Large intestine (tissue), 3 donors: ENCODE measurements around the gene HTR3A. TPM values are rescaled to one million over a fixed set of nuclear protein-coding genes. Genes with fewer than 3 reads are reported as not detected.

ENCODE experiments used
- DNase-seq, 2 donors: peaks; one replicate each; pipeline versions ENCODE4 v3.0.0 to v3.0.0-alpha.2; 2013
- H3K27ac ChIP-seq: one replicate; pipeline ENCODE4 v1.5.1; 2013; ENCODE audit warnings: low read length
- H3K27me3 ChIP-seq: 2 replicates; pipeline ENCODE4 v1.6.1; 2013; ENCODE audit warnings: low read length; ENCODE audit not compliant: control insufficient read depth, insufficient read depth
- H3K36me3 ChIP-seq: 2 replicates; pipeline ENCODE4 v1.6.1; 2013; ENCODE audit warnings: low read length; ENCODE audit not compliant: control insufficient read depth, insufficient read depth
- H3K4me1 ChIP-seq: one replicate; pipeline ENCODE4 v1.6.1; 2013; ENCODE audit warnings: low read length; ENCODE audit not compliant: control insufficient read depth, insufficient read depth
- H3K4me3 ChIP-seq: one replicate; pipeline ENCODE4 v1.5.1; 2013; ENCODE audit warnings: low read length
- H3K9me3 ChIP-seq: one replicate; pipeline ENCODE4 v1.6.1; 2013; ENCODE audit warnings: mild to moderate bottlenecking, low read depth, low read length, moderate library complexity; ENCODE audit not compliant: control insufficient read depth
- WGBS: methylation state at CpG from one replicate; pipeline ENCODE4 v1.1.5; 2013; ENCODE audit warnings: low lambda C conversion rate; ENCODE audit not compliant: insufficient coverage; 5-methylcytosine and 5-hydroxymethylcytosine counted together
- polyA plus RNA-seq: library from polyadenylated mRNA; unstranded; fragments of 120-200 nt; gene quantifications from one replicate; pipeline ENCODE4 v1.2.1, GENCODE V29; 2013

Gene HTR3A
- polyA plus RNA-seq, 1 donor: 2.1 TPM

- DNase-seq: no peak
- Histone ChIP-seq H3K4me1 (no peaks in the 10 kb centered on the region), H3K36me3 (no peaks in the 10 kb centered on the region), H3K27ac (no peak overlapping the region), H3K27me3 (no peaks in the 10 kb centered on the region), H3K9me3 (no peaks in the 10 kb centered on the region), H3K4me3 (no peak overlapping the region)
- WGBS: 0% methylated on average over 1 of the region's 6 CpGs
Observed at GRCh38 chr11:114015117-114015516, 40.2 kb downstream of the HTR3A start.

GRCh38 chr11:114016986-114017385 is 42.1 kb downstream of the HTR3A start:
- H3K4me3 ChIP-seq: no peak overlapping the region
- WGBS: no CpG with 5 or more reads among the region's 2 CpGs
- H3K36me3 ChIP-seq: no peaks in the 10 kb centered on the region
- H3K4me1 ChIP-seq: no peaks in the 10 kb centered on the region
- no peak for DNase-seq
- H3K27me3 ChIP-seq: no peaks in the 10 kb centered on the region
- H3K27ac ChIP-seq: no peak overlapping the region
- no peaks in the 10 kb centered on the region for H3K9me3 ChIP-seq

GRCh38 chr11:114017723-114018122 is 42.8 kb downstream of the HTR3A start:
- Histone ChIP-seq H3K9me3 (no peaks in the 10 kb centered on the region), H3K27me3 (no peaks in the 10 kb centered on the region), H3K36me3 (no peaks in the 10 kb centered on the region), H3K4me1 (no peaks in the 10 kb centered on the region), H3K4me3 (no peak overlapping the region), H3K27ac (no peak overlapping the region)
- no CpG with 5 or more reads among the region's 2 CpGs for WGBS
- DNase-seq: no peak

GRCh38 chr11:114019046-114019445 is 44.1 kb downstream of the HTR3A start:
- no peak for DNase-seq
- Histone ChIP-seq H3K4me1 (no peaks in the 10 kb centered on the region), H3K9me3 (no peaks in the 10 kb centered on the region), H3K27ac (no peak overlapping the region), H3K36me3 (no peaks in the 10 kb centered on the region), H3K27me3 (no peaks in the 10 kb centered on the region), H3K4me3 (no peak overlapping the region)
- WGBS: no CpG with 5 or more reads among the region's 3 CpGs

GRCh38 chr11:114019574-114019973 is 44.7 kb downstream of the HTR3A start:
- Histone ChIP-seq H3K4me3 (no peak overlapping the region), H3K27ac (no peak overlapping the region), H3K27me3 (no peaks in the 10 kb centered on the region), H3K9me3 (no peaks in the 10 kb centered on the region), H3K4me1 (no peaks in the 10 kb centered on the region), H3K36me3 (no peaks in the 10 kb centered on the region)
- no peak for DNase-seq
- no CpG with 5 or more reads among the region's 5 CpGs for WGBS

GRCh38 chr11:114025329-114025907 is 50.5 kb downstream of the HTR3A start:
- Histone ChIP-seq H3K27ac (no peak overlapping the region), H3K9me3 (no peaks in the 10 kb centered on the region), H3K27me3 (peaks cover 10% of the 10 kb centered on the region), H3K36me3 (no peaks in the 10 kb centered on the region), H3K4me3 (no peak overlapping the region), H3K4me1 (no peaks in the 10 kb centered on the region)
- DNase-seq: no peak
- no CpG with 5 or more reads among the region's 3 CpGs for WGBS

GRCh38 chr11:114026355-114026754 is 51.4 kb downstream of the HTR3A start:
- DNase-seq: no peak
- Histone ChIP-seq H3K27me3 (peaks cover 10% of the 10 kb centered on the region), H3K4me3 (no peak overlapping the region), H3K27ac (no peak overlapping the region), H3K4me1 (no peaks in the 10 kb centered on the region), H3K36me3 (no peaks in the 10 kb centered on the region), H3K9me3 (no peaks in the 10 kb centered on the region)
- WGBS: no CpG with 5 or more reads among the region's 1 CpG

GRCh38 chr11:114027391-114027790 is 52.5 kb downstream of the HTR3A start:
- no CpG with 5 or more reads among the region's 11 CpGs for WGBS

GRCh38 chr11:114027926-114028325 is 53.0 kb downstream of the HTR3A start:
- Histone ChIP-seq H3K4me3 (no peak overlapping the region), H3K9me3 (no peaks in the 10 kb centered on the region), H3K4me1 (no peaks in the 10 kb centered on the region), H3K27me3 (peaks cover 10% of the 10 kb centered on the region), H3K27ac (no peak overlapping the region), H3K36me3 (no peaks in the 10 kb centered on the region)
- WGBS: no CpG with 5 or more reads among the region's 4 CpGs
- DNase-seq: no peak

More at GRCh38 chr11:114027391-114027790, 52.5 kb downstream of the HTR3A start:
- no peak for DNase-seq
- no peak overlapping the region for H3K4me3 ChIP-seq
- no peak overlapping the region for H3K27ac ChIP-seq
- no peaks in the 10 kb centered on the region for H3K4me1 ChIP-seq
- peaks cover 10% of the 10 kb centered on the region for H3K27me3 ChIP-seq
- H3K36me3 ChIP-seq: no peaks in the 10 kb centered on the region
- no peaks in the 10 kb centered on the region for H3K9me3 ChIP-seq

- no peak overlapping the region for H3K4me3 ChIP-seq
- no peaks in the 10 kb centered on the region for H3K36me3 ChIP-seq
- no peak for DNase-seq
- H3K27me3 ChIP-seq: peaks cover 6% of the 10 kb centered on the region
- H3K4me1 ChIP-seq: peaks cover 3% of the 10 kb centered on the region
- 87% methylated on average over 3 of the region's 18 CpGs for WGBS
- no peak overlapping the region for H3K27ac ChIP-seq
- H3K9me3 ChIP-seq: no peaks in the 10 kb centered on the region
Observed at GRCh38 chr11:114031246-114031966, 56.5 kb downstream of the HTR3A start.

- no peak overlapping the region for H3K27ac ChIP-seq
- no CpG with 5 or more reads among the region's 5 CpGs for WGBS
- H3K4me1 ChIP-seq: peaks cover 5% of the 10 kb centered on the region
- no peaks in the 10 kb centered on the region for H3K9me3 ChIP-seq
- DNase-seq: no peak
- H3K36me3 ChIP-seq: no peaks in the 10 kb centered on the region
- H3K27me3 ChIP-seq: peaks cover 6% of the 10 kb centered on the region
- H3K4me3 ChIP-seq: no peak overlapping the region
Observed at GRCh38 chr11:114031967-114032320, 57.0 kb downstream of the HTR3A start.
